PC-3 (cell line): ENCODE measurements around the gene IDH3A. TPM values are rescaled to one million over a fixed set of nuclear protein-coding genes. Genes with fewer than 3 reads are reported as not detected.
A peak's percentile ranks its signal among the peaks of the same experiment; 100 is the strongest.

Source experiments
- ATAC-seq: fragments of 200-7000 bp; cut with Tn5 transposase; 2 replicates; pipeline ENCODE4 v1.9.1; 2020; ENCODE audit warnings: mild to moderate bottlenecking, moderate library complexity
- Bru-seq: library from RNA; stranded (reverse); fragments of 400-500 nt; gene quantifications from one replicate; lab custom pipeline; 2021; lab: Mats Ljungman, UMichigan
- BruChase-seq, 2 experiments: library from RNA; stranded (reverse); fragments of 400-500 nt; gene quantifications; one replicate each; lab custom pipeline; 2021; lab: Mats Ljungman, UMichigan
- BruUV-seq: library from RNA; stranded (reverse); fragments of 400-500 nt; replicated peaks from 2 replicates; lab custom pipeline; 2021; lab: Mats Ljungman, UMichigan
- CTCF ChIA-PET: fragments of 300-600 bp; sonication (Branson Sonifier 250); formaldehyde crosslinking; loops from one replicate; lab custom pipeline; 2022; ENCODE audit warnings: antibody characterized with exemption; lab: Charles Lee
- POLR2A ChIA-PET: fragments of 300-600 bp; sonication (Branson Sonifier 250); formaldehyde crosslinking; loops from one replicate; lab custom pipeline; 2022; ENCODE audit warnings: antibody characterized with exemption; ENCODE audit not compliant: unreplicated experiment; lab: Charles Lee
- DNase-seq: peaks from one replicate; pipeline ENCODE4 v3.0.0-alpha.2; 2015
- H2AFZ ChIP-seq: fragments of 300-600 bp; sonication (generic); 2 replicates; pipeline ENCODE4 v1.6.0; 2016; ENCODE audit warnings: antibody characterized with exemption, low read length
- H3F3A ChIP-seq: fragments of 300-600 bp; sonication (generic); one replicate; pipeline ENCODE4 v1.6.0; 2017; ENCODE audit warnings: antibody characterized with exemption, low read length, control low read depth, mild to moderate bottlenecking; ENCODE audit not compliant: unreplicated experiment
- H3K27ac ChIP-seq: fragments of 300-600 bp; sonication (generic); 2 replicates; pipeline ENCODE4 v1.5.1; 2016; ENCODE audit warnings: mild to moderate bottlenecking, low read length
- H3K27me3 ChIP-seq: fragments of 300-600 bp; sonication (generic); 2 replicates; pipeline ENCODE4 v1.6.1; 2016; ENCODE audit warnings: low read length, mixed read lengths
- H3K36me3 ChIP-seq: fragments of 300-600 bp; sonication (generic); 2 replicates; pipeline ENCODE4 v1.6.1; 2016; ENCODE audit warnings: low read depth, mixed run types, low read length, mixed read lengths
- H3K4me1 ChIP-seq: fragments of 300-600 bp; sonication (generic); 2 replicates; pipeline ENCODE4 v1.5.1; 2016; ENCODE audit warnings: low read length; ENCODE audit not compliant: insufficient read depth
- H3K4me2 ChIP-seq: fragments of 300-600 bp; sonication (generic); 2 replicates; pipeline ENCODE4 v1.6.0; 2016; ENCODE audit warnings: low read length
- H3K4me3 ChIP-seq: fragments of 300-600 bp; sonication (generic); 2 replicates; pipeline ENCODE4 v1.5.1; 2016; ENCODE audit warnings: mild to moderate bottlenecking, low read length, mixed read lengths
- H3K79me2 ChIP-seq: fragments of 300-600 bp; sonication (generic); 2 replicates; pipeline ENCODE4 v1.6.1; 2017; ENCODE audit warnings: low read length, mixed read lengths
- H3K9ac ChIP-seq: fragments of 300-600 bp; sonication (generic); 2 replicates; pipeline ENCODE4 v1.6.0; 2016; ENCODE audit warnings: mild to moderate bottlenecking, low read length
- H3K9me2 ChIP-seq: fragments of 300-600 bp; sonication (generic); replicated peaks from 2 replicates; pipeline ENCODE4 v1.6.1; 2016; ENCODE audit warnings: mixed run types, low read length, mixed read lengths
- H3K9me3 ChIP-seq: fragments of 300-600 bp; sonication (generic); 2 replicates; pipeline ENCODE4 v1.6.1; 2016; ENCODE audit warnings: low read length, mixed read lengths
- H4K20me1 ChIP-seq: fragments of 300-600 bp; sonication (generic); 2 replicates; pipeline ENCODE4 v1.6.1; 2016; ENCODE audit warnings: low read length, mixed read lengths
- EZH2 ChIP-seq: fragments of 300-600 bp; sonication (generic); IDR thresholded peaks from one replicate; pipeline ENCODE4 v1.6.1; 2017; ENCODE audit warnings: antibody characterized with exemption, mild to moderate bottlenecking, low read length; ENCODE audit not compliant: unreplicated experiment
- EZH2phosphoT487 ChIP-seq: fragments of 300-600 bp; sonication (generic); IDR thresholded peaks from 2 replicates; pipeline ENCODE4 v1.6.1; 2018; ENCODE audit warnings: mild to moderate bottlenecking, antibody characterized with exemption, low read length, borderline replicate concordance
- intact Hi-C: fragments of 100-400 bp; cut with micrococcal nuclease; formaldehyde crosslinking; loops from 2 replicates; pipeline ENCODE4 v1.9.0; 2023
- long read RNA-seq: library from polyadenylated mRNA; unstranded; transcript quantifications from one replicate; pipeline ENCODE4 v2.0.0, GENCODE V29; 2021; ENCODE audit not compliant: unreplicated experiment
- total RNA-seq: library from RNA; depleted of rRNA; stranded (reverse); fragments of >200 nt; gene quantifications from 2 replicates; pipeline ENCODE4 v1.2.3, GENCODE V29; 2014; rRNA removed
- TF ChIP-seq, protein P1 (sequence below): fragments of 300-600 bp; sonication (generic); conservative IDR thresholded peaks from 2 replicates; pipeline ENCODE4 v1.5.1; 2017; ENCODE audit warnings: antibody characterized with exemption, low read depth, mild to moderate bottlenecking, low read length

The IDH3A gene
- total RNA-seq = 55.0 and 78.8 TPM in 2 replicates
- Bru-seq, nascent RNA = percentile 64 among the genes with signal in this experiment
- percentile 79 among the genes with signal in this experiment for BruChase-seq, experiment 1, labeled RNA remaining after a 6-hour chase
- percentile 81 among the genes with signal in this experiment for BruChase-seq, experiment 2, labeled RNA remaining after a 2-hour chase
- long read RNA-seq, full-length matches to known transcripts = 45 of 63 reads
- long read RNA-seq, partial matches to known transcripts = 5 of 63 reads
- long read RNA-seq, other reads (novel, unspliced or antisense) = 13 of 63 reads

DNA sequence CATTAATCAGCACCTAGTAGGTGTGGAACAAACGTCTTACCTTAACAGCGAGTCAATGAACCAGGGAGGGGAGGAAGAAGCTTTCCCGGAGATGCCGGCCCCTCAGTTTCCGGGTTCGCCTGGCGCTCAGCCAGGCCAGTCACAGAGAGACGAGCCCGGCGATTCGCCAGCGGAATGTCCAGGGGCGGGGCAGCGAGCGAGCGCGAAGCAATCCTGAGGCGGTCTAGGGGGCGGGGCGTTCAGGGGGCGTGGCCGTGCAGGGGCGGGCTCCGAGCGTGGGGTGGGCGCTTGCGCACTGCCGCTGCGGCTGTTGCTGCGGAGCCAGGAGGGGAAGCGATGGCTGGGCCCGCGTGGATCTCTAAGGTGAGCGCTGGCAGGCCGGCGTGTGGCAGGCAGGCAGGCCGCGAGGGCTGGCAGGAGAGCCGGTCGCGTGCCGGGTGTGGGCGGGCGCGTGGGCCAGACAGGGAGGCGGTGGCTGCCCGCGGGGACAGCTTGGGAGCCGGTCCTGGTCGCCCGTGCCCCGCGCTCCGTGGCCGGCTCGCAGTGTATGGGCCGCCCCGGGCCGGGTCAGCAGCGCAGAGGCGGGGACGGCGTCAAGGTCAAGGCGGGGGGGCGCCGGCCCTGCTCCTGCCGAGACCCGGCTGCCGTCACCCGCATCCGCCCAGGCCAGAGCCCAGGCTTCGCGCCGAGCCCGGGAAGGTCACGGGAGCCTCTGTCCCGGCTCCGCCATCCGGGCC lies at the start of gene IDH3A:
Gene IDH3A (plus strand): TSS at position 295 of the 737 bp plus-strand sequence. CDS start 42 bp downstream, at position 337.
- H3K9me2 ChIP-seq = no peaks in the 10 kb centered on the region
- H3K27ac ChIP-seq = peak within 1 kb of the TSS; percentile 30
- peak within 1 kb of the TSS; percentile 80 for H2AFZ ChIP-seq
- POLR2A ChIA-PET = no interaction called here
- ATAC-seq (peak; percentile 91), DNase-seq (peak; percentile 98)
- no peaks in the 10 kb centered on the region for H3K27me3 ChIP-seq
- H3K9me3 ChIP-seq = no peaks in the 10 kb centered on the region
- no TSS peak for BruUV-seq
- H4K20me1 ChIP-seq = peaks cover 12% of the 10 kb centered on the region; the same call in 1 of the 2 replicates
- intact Hi-C loops = no loop called here
- H3K4me1 ChIP-seq = peaks cover 17% of the 10 kb centered on the region; the same call in 1 of the 2 replicates
- CTCF ChIA-PET = interaction anchor here (0.6 kb wide), 1 partner anchor 47 kb away, joined by 3 read pairs; no protein-coding TSS in a partner anchor
- no peak for TF ChIP-seq EZH2
- no peak for TF ChIP-seq EZH2phosphoT487
- TF ChIP-seq, protein P1, sequence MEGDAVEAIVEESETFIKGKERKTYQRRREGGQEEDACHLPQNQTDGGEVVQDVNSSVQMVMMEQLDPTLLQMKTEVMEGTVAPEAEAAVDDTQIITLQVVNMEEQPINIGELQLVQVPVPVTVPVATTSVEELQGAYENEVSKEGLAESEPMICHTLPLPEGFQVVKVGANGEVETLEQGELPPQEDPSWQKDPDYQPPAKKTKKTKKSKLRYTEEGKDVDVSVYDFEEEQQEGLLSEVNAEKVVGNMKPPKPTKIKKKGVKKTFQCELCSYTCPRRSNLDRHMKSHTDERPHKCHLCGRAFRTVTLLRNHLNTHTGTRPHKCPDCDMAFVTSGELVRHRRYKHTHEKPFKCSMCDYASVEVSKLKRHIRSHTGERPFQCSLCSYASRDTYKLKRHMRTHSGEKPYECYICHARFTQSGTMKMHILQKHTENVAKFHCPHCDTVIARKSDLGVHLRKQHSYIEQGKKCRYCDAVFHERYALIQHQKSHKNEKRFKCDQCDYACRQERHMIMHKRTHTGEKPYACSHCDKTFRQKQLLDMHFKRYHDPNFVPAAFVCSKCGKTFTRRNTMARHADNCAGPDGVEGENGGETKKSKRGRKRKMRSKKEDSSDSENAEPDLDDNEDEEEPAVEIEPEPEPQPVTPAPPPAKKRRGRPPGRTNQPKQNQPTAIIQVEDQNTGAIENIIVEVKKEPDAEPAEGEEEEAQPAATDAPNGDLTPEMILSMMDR = no peak
- peak within 1 kb of the TSS; percentile 74 for H3K9ac ChIP-seq
- peaks cover 52% of the 10 kb centered on the region for H3K79me2 ChIP-seq
- peak within 1 kb of the TSS; percentile 81 for H3K4me3 ChIP-seq
- H3K4me2 ChIP-seq = peak within 1 kb of the TSS; percentile 86
- H3F3A ChIP-seq = no peaks in the 10 kb centered on the region
- no peaks in the 10 kb centered on the region for H3K36me3 ChIP-seq

DNA sequence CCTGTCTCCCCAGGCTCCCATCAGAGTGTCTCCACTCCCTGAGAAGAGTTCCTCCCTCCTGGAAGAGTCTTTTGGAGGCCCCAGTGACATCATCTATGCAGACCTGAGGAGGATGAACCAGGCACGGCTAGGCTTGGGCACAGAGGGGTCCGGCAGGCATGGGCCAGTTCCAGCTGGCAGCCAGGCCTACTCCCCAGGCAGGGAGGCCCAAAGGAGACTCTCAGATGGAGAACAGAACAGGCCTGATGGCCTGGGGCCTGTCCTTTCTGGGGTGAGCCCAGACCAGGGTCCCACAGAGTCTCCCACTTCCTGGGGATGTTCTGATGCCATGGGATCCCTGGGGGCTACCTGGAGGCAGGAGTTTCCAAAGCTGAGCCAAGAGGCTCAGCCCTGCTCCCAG lies 48.3 kb upstream of the IDH3A start:
- Histone ChIP-seq H3K36me3 (no peaks in the 10 kb centered on the region), H4K20me1 (no peaks in the 10 kb centered on the region), H3K27me3 (no peaks in the 10 kb centered on the region), H3K9me3 (no peaks in the 10 kb centered on the region), H3K9ac (no peak overlapping the region), H3K27ac (no peak overlapping the region), H3K9me2 (no peaks in the 10 kb centered on the region), H3K4me3 (no peak overlapping the region), H3K4me2 (no peak overlapping the region), H2AFZ (no peak overlapping the region), H3K79me2 (no peaks in the 10 kb centered on the region), H3F3A (no peaks in the 10 kb centered on the region), H3K4me1 (no peaks in the 10 kb centered on the region)
- intact Hi-C loops = no loop called here
- TF ChIP-seq EZH2 = no peak
- TF ChIP-seq, protein P1 = no peak
- TF ChIP-seq EZH2phosphoT487 = no peak
- ChIA-PET POLR2A (no interaction called here), CTCF (no interaction called here)
- DNase-seq (no peak), ATAC-seq (no peak)
- no TSS peak for BruUV-seq
